HEK293 (cell line): Measurements from ENCODE around the gene TDRD10.

ENCODE experiments used
- CTCF ChIA-PET: fragments of 350-600 bp; formaldehyde crosslinking; extraction: SDS; loops from one replicate; lab custom pipeline; 2021; ENCODE audit warnings: antibody characterized with exemption; lab: Yijun Ruan, JAX
- POLR2A ChIA-PET: fragments of 300-600 bp; formaldehyde crosslinking; extraction: SDS; loops from one replicate; lab custom pipeline; 2020; ENCODE audit warnings: antibody characterized with exemption, inconsistent platforms; lab: Yijun Ruan, JAX
- H3K27ac ChIP-seq: fragments of 200-500 bp; sonication (Bioruptor generic); 2 replicates; pipeline ENCODE4 v1.5.1; 2014; ENCODE audit warnings: low read depth, low read length, control low read depth, inconsistent platforms; ENCODE audit errors: extremely low read depth
- H3K36me3 ChIP-seq, 2 experiments: fragments of 200-500 bp in 1 of 2; sonication (Bioruptor generic) in 1 of 2; 1 replicate in 1 of 2; 2 replicates in 1 of 2; pipeline ENCODE4 v1.5.1; 2014 to 2017; ENCODE audit warnings: inconsistent platforms in 2 of 2, low read length in 2 of 2; ENCODE audit not compliant: control insufficient read depth in 2 of 2, insufficient read depth in 1 of 2
- H3K4me1 ChIP-seq: fragments of 200-500 bp; sonication (Bioruptor generic); 2 replicates; pipeline ENCODE4 v1.5.1; 2014; ENCODE audit warnings: mild to moderate bottlenecking, low read length, inconsistent platforms; ENCODE audit not compliant: control insufficient read depth, insufficient read depth
- H3K4me3 ChIP-seq: 2 replicates; pipeline ENCODE4 v1.5.1; 2011; ENCODE audit warnings: low read depth, mild to moderate bottlenecking, control low read depth, low read length, moderate library complexity
- H3K9me3 ChIP-seq: fragments of 200-500 bp; sonication (Bioruptor generic); 2 replicates; pipeline ENCODE4 v1.5.1; 2014; ENCODE audit warnings: low read depth, low read length, inconsistent platforms; ENCODE audit not compliant: control insufficient read depth, insufficient read depth
- MEIS1 ChIP-seq: sonication (generic); formaldehyde crosslinking; IDR thresholded peaks from 2 replicates; pipeline ENCODE4 v1.8.1; 2022; ENCODE audit warnings: missing genetic modification reagents, mild to moderate bottlenecking, borderline replicate concordance
- PATZ1 ChIP-seq: fragments of 450-650 bp; formaldehyde crosslinking; IDR thresholded peaks from 2 replicates; pipeline ENCODE4 v1.5.1; 2016; ENCODE audit warnings: missing biosample characterization, missing genetic modification characterization
- PRDM4 ChIP-seq: fragments of 450-650 bp; formaldehyde crosslinking; IDR thresholded peaks from 2 replicates; pipeline ENCODE4 v1.5.1; 2017; ENCODE audit warnings: missing biosample characterization, missing genetic modification characterization
- ZBTB11 ChIP-seq: fragments of 450-650 bp; formaldehyde crosslinking; conservative IDR thresholded peaks from 2 replicates; pipeline ENCODE4 v1.5.1; 2016; ENCODE audit warnings: low read depth, missing biosample characterization, missing genetic modification characterization
- ZFHX2 ChIP-seq: fragments of 450-650 bp; formaldehyde crosslinking; conservative IDR thresholded peaks from 2 replicates; pipeline ENCODE4 v1.5.1; 2016; ENCODE audit warnings: missing biosample characterization, missing genetic modification characterization
- ZNF146 ChIP-seq: fragments of 450-650 bp; formaldehyde crosslinking; IDR thresholded peaks from 2 replicates; pipeline ENCODE4 v1.5.1; 2016; ENCODE audit warnings: missing biosample characterization, missing genetic modification characterization
- ZNF148 ChIP-seq: fragments of 450-650 bp; formaldehyde crosslinking; IDR thresholded peaks from 2 replicates; pipeline ENCODE4 v1.5.0; 2017; ENCODE audit warnings: missing biosample characterization, missing genetic modification characterization, borderline replicate concordance
- ZNF2 ChIP-seq: fragments of 450-650 bp; formaldehyde crosslinking; IDR thresholded peaks from 2 replicates; pipeline ENCODE4 v1.5.1; 2016; ENCODE audit warnings: missing biosample characterization, missing genetic modification characterization
- ZNF266 ChIP-seq: fragments of 450-650 bp; formaldehyde crosslinking; IDR thresholded peaks from 2 replicates; pipeline ENCODE4 v1.5.1; 2016; ENCODE audit warnings: missing biosample characterization, missing genetic modification characterization, low read depth
- ZNF416 ChIP-seq: fragments of 450-650 bp; formaldehyde crosslinking; IDR thresholded peaks from 2 replicates; pipeline ENCODE4 v1.5.1; 2016; ENCODE audit warnings: missing biosample characterization, missing genetic modification characterization
- ZNF423 ChIP-seq: fragments of 450-650 bp; formaldehyde crosslinking; IDR thresholded peaks from 2 replicates; pipeline ENCODE4 v1.5.1; 2016; ENCODE audit warnings: missing biosample characterization, missing genetic modification characterization
- ZNF426 ChIP-seq: fragments of 450-650 bp; formaldehyde crosslinking; IDR thresholded peaks from 2 replicates; pipeline ENCODE4 v1.5.1; 2017; ENCODE audit warnings: missing biosample characterization, missing genetic modification characterization, mild to moderate bottlenecking, inconsistent platforms, moderate library complexity
- ZNF530 ChIP-seq: fragments of 450-650 bp; formaldehyde crosslinking; IDR thresholded peaks from 2 replicates; pipeline ENCODE4 v1.5.1; 2016; ENCODE audit warnings: low read depth, missing biosample characterization, missing genetic modification characterization
- ZNF544 ChIP-seq: fragments of 450-650 bp; formaldehyde crosslinking; IDR thresholded peaks from 2 replicates; pipeline ENCODE4 v1.5.0; 2017; ENCODE audit warnings: missing biosample characterization, missing genetic modification characterization
- ZNF549 ChIP-seq: fragments of 450-650 bp; IDR thresholded peaks from 2 replicates; pipeline ENCODE4 v1.5.1; 2018; ENCODE audit warnings: missing biosample characterization, missing genetic modification characterization, mild to moderate bottlenecking, inconsistent platforms, moderate library complexity
- ZNF558 ChIP-seq: fragments of 450-650 bp; formaldehyde crosslinking; IDR thresholded peaks from 2 replicates; pipeline ENCODE4 v1.5.1; 2016; ENCODE audit warnings: missing biosample characterization, missing genetic modification characterization
- ZNF610 ChIP-seq: fragments of 450-650 bp; formaldehyde crosslinking; IDR thresholded peaks from 2 replicates; pipeline ENCODE4 v1.5.1; 2016; ENCODE audit warnings: missing biosample characterization, missing genetic modification characterization, borderline replicate concordance
- ZNF660 ChIP-seq: fragments of 450-650 bp; IDR thresholded peaks from 2 replicates; pipeline ENCODE4 v1.5.1; 2018; ENCODE audit warnings: missing biosample characterization, mild to moderate bottlenecking, missing genetic modification characterization
- ZNF776 ChIP-seq: fragments of 450-650 bp; formaldehyde crosslinking; IDR thresholded peaks from 2 replicates; pipeline ENCODE4 v1.5.0; 2017; ENCODE audit warnings: missing biosample characterization, missing genetic modification characterization, borderline replicate concordance
- ZNF791 ChIP-seq: fragments of 450-650 bp; formaldehyde crosslinking; IDR thresholded peaks from 2 replicates; pipeline ENCODE4 v1.5.1; 2016; ENCODE audit warnings: missing biosample characterization, missing genetic modification characterization
- ZSCAN16 ChIP-seq: fragments of 450-650 bp; formaldehyde crosslinking; IDR thresholded peaks from 2 replicates; pipeline ENCODE4 v1.5.1; 2016; ENCODE audit warnings: missing biosample characterization, missing genetic modification characterization
- ZSCAN23 ChIP-seq: fragments of 450-650 bp; formaldehyde crosslinking; IDR thresholded peaks from 2 replicates; pipeline ENCODE4 v1.5.1; 2016; ENCODE audit warnings: missing biosample characterization, missing genetic modification characterization

The TDRD10 gene

GRCh38 chr1:154584267-154584994 is 82.4 kb downstream of the TDRD10 start:
- POLR2A ChIA-PET: no interaction called here
- TF ChIP-seq ZNF416 (tag by site-specific recombination): no peak
- no peak for TF ChIP-seq ZSCAN23 (tag by site-specific recombination)
- no peak for TF ChIP-seq ZSCAN16 (tag by site-specific recombination)
- no peak for TF ChIP-seq ZNF146 (tag by site-specific recombination)
- H3K4me3 ChIP-seq: no peak overlapping the region
- H3K9me3 ChIP-seq: no peaks in the 10 kb centered on the region
- H3K27ac ChIP-seq: no peak overlapping the region
- CTCF ChIA-PET: no interaction called here
- H3K4me1 ChIP-seq: no peaks in the 10 kb centered on the region
- H3K36me3 ChIP-seq: peaks cover 51 to 100% of the 10 kb centered on the region in 2 experiments

GRCh38 chr1:154586231-154586630 is 84.2 kb downstream of the TDRD10 start:
- H3K36me3 ChIP-seq: peaks cover 51 to 100% of the 10 kb centered on the region in 2 experiments
- H3K4me1 ChIP-seq: no peaks in the 10 kb centered on the region
- TF ChIP-seq ZNF776 (tag by site-specific recombination) (no peak), ZNF2 (tag by site-specific recombination) (no peak), MEIS1 (CRISPR knock-in tag) (no peak), ZNF791 (tag by site-specific recombination) (no peak), PATZ1 (tag by site-specific recombination) (no peak), ZNF660 (tag by site-specific recombination) (no peak), ZFHX2 (tag by site-specific recombination) (no peak)
- ChIA-PET POLR2A (no interaction called here), CTCF (no interaction called here)
- H3K27ac ChIP-seq: no peak overlapping the region
- no peaks in the 10 kb centered on the region for H3K9me3 ChIP-seq
- no peak overlapping the region for H3K4me3 ChIP-seq

- Histone ChIP-seq H3K27ac (no peak overlapping the region), H3K9me3 (no peaks in the 10 kb centered on the region), H3K4me1 (no peaks in the 10 kb centered on the region), H3K4me3 (no peak overlapping the region), H3K36me3 (peaks cover 48 to 100% of the 10 kb centered on the region in 2 experiments)
- ChIA-PET POLR2A (no interaction called here), CTCF (no interaction called here)
- TF ChIP-seq ZNF610 (no peak), ZNF549 (tag by site-specific recombination) (no peak), ZNF266 (tag by site-specific recombination) (no peak), ZBTB11 (tag by site-specific recombination) (no peak), PRDM4 (no peak), ZNF423 (tag by site-specific recombination) (no peak), ZNF530 (tag by site-specific recombination) (no peak), ZNF558 (tag by site-specific recombination) (no peak), ZNF426 (tag by site-specific recombination) (no peak), ZNF544 (tag by site-specific recombination) (no peak), ZNF148 (no peak)
Observed at GRCh38 chr1:154586641-154587040, 84.6 kb downstream of the TDRD10 start.
